Right lobe of liver (tissue), 4 donors: ENCODE data around the gene FRMD4A.

Source experiments
- CTCF ChIP-seq, 4 donors: fragments of 200-600 bp in 3 of 4; fragments of 450-650 bp in 1 of 4; IDR thresholded peaks; one replicate each; pipeline versions ENCODE4 v1.5.1 to v1.8.0; 2016 to 2022; ENCODE audit warnings: antibody characterized with exemption in 4 of 4, mild to moderate bottlenecking in 2 of 4
- POLR2A ChIP-seq: fragments of 450-650 bp; IDR thresholded peaks from one replicate; pipeline ENCODE4 v1.6.1; 2017; ENCODE audit warnings: antibody characterized with exemption, mild to moderate bottlenecking
- donor health status: DM: no; HTN: no; CAD: no.
- donor health status: DM: no; HTN: no; CAD: no.
- donor health status: DM: no; HTN: yes; CAD: no.

GRCh38 chr10:14123139-14123538, 207.6 kb downstream of the FRMD4A start:
- TF ChIP-seq CTCF (IDR thresholded peaks at IDR 0.05) (no peak), POLR2A (no peak)
